WTC11 (cell line): ENCODE measurements around the gene TTC7B. TPM values are rescaled to one million over a fixed set of nuclear protein-coding genes. Genes with fewer than 3 reads are reported as not detected.

Source experiments
- ATAC-seq: fragments of 200-7000 bp; cut with Tn5 transposase; 2 replicates; pipeline ENCODE4 v1.10.0; 2021; ENCODE audit warnings: mild to moderate bottlenecking, moderate library complexity
- CTCF ChIA-PET: fragments of 300-600 bp; sonication (Branson Sonifier 250); formaldehyde crosslinking; loops from one replicate; lab custom pipeline; 2021; ENCODE audit warnings: antibody characterized with exemption; lab: Charles Lee
- POLR2A ChIA-PET: fragments of 350-600 bp; sonication (Branson Sonifier 250); formaldehyde crosslinking; loops from one replicate; lab custom pipeline; 2021; ENCODE audit warnings: antibody characterized with exemption; lab: Charles Lee
- DNase-seq: peaks from one replicate; pipeline ENCODE4 v3.0.0; 2021; ENCODE audit warnings: low spot score
- H3K27ac Mint-ChIP-seq: 2 replicates; pipeline ENCODE4 v1.8.0; 2021; ENCODE audit warnings: mixed read lengths
- H3K27me3 Mint-ChIP-seq: 2 replicates; pipeline ENCODE4 v1.8.0; 2021; ENCODE audit warnings: low read depth, mild to moderate bottlenecking, moderate library complexity, mixed read lengths
- H3K36me3 Mint-ChIP-seq: 2 replicates; pipeline ENCODE4 v1.8.0; 2021; ENCODE audit warnings: mixed read lengths
- H3K4me1 Mint-ChIP-seq: 2 replicates; pipeline ENCODE4 v1.8.0; 2022; ENCODE audit warnings: mixed read lengths
- H3K4me3 Mint-ChIP-seq: 2 replicates; pipeline ENCODE4 v1.8.0; 2021; ENCODE audit warnings: mild to moderate bottlenecking, moderate library complexity, mixed read lengths
- H3K9me3 Mint-ChIP-seq: 2 replicates; pipeline ENCODE4 v1.8.0; 2021; ENCODE audit warnings: mixed read lengths
- ARID4B ChIP-seq: sonication (generic); formaldehyde crosslinking; IDR thresholded peaks from 2 replicates; pipeline ENCODE4 v1.8.0; 2023; ENCODE audit warnings: missing genetic modification reagents, mild to moderate bottlenecking, borderline replicate concordance
- CREM ChIP-seq: sonication (generic); formaldehyde crosslinking; IDR thresholded peaks from 2 replicates; pipeline ENCODE4 v1.8.1; 2022; ENCODE audit warnings: mild to moderate bottlenecking, missing genetic modification reagents, moderate library complexity
- ESRRA ChIP-seq: sonication (generic); formaldehyde crosslinking; IDR thresholded peaks from 2 replicates; pipeline ENCODE4 v1.8.1; 2022; ENCODE audit warnings: mild to moderate bottlenecking, missing genetic modification reagents, borderline replicate concordance
- FOXJ3 ChIP-seq: sonication (generic); formaldehyde crosslinking; IDR thresholded peaks from 2 replicates; pipeline ENCODE4 v1.9.0; 2021; ENCODE audit warnings: missing genetic modification reagents, mild to moderate bottlenecking, borderline replicate concordance
- FOXK1 ChIP-seq: sonication (generic); formaldehyde crosslinking; IDR thresholded peaks from 2 replicates; pipeline ENCODE4 v1.8.0; 2022; ENCODE audit warnings: mild to moderate bottlenecking, moderate library complexity, missing genetic modification reagents
- GTF2I ChIP-seq: fragments of 250-450 bp; sonication (Bioruptor Pico); conservative IDR thresholded peaks from 2 replicates; pipeline ENCODE4 v1.4.0; 2021; ENCODE audit warnings: mild to moderate bottlenecking
- JAZF1 ChIP-seq: fragments of 250-450 bp; sonication (Bioruptor Pico); IDR thresholded peaks from 2 replicates; pipeline ENCODE4 v1.9.0; 2021; ENCODE audit warnings: moderate library complexity, mild to moderate bottlenecking, inconsistent platforms
- MXD4 ChIP-seq: fragments of 250-450 bp; sonication (Bioruptor Pico); IDR thresholded peaks from 2 replicates; pipeline ENCODE4 v1.8.0; 2021; ENCODE audit warnings: mild to moderate bottlenecking, moderate library complexity, borderline replicate concordance
- NR1H2 ChIP-seq: sonication (generic); formaldehyde crosslinking; IDR thresholded peaks from 2 replicates; pipeline ENCODE4 v1.9.0; 2021; ENCODE audit warnings: mild to moderate bottlenecking, moderate library complexity, missing genetic modification reagents
- NR2C2 ChIP-seq: sonication (generic); formaldehyde crosslinking; IDR thresholded peaks from 2 replicates; pipeline ENCODE4 v1.8.0; 2022; ENCODE audit warnings: mild to moderate bottlenecking, missing genetic modification reagents
- RELA ChIP-seq: sonication (generic); formaldehyde crosslinking; IDR thresholded peaks from 2 replicates; pipeline ENCODE4 v1.8.1; 2022; ENCODE audit warnings: missing genetic modification reagents, mild to moderate bottlenecking, borderline replicate concordance
- RORB ChIP-seq: fragments of 250-450 bp; sonication (Bioruptor Pico); IDR thresholded peaks from 2 replicates; pipeline ENCODE4 v1.9.0; 2021; ENCODE audit warnings: mild to moderate bottlenecking
- STAT6 ChIP-seq: sonication (generic); formaldehyde crosslinking; conservative IDR thresholded peaks from 2 replicates; pipeline ENCODE4 v1.8.1; 2023; ENCODE audit warnings: mild to moderate bottlenecking, low read depth, missing genetic modification reagents, moderate library complexity
- TEAD1 ChIP-seq: sonication (generic); formaldehyde crosslinking; IDR thresholded peaks from 2 replicates; pipeline ENCODE4 v1.8.0; 2022; ENCODE audit warnings: mild to moderate bottlenecking, missing genetic modification reagents
- ZNF232 ChIP-seq: sonication (generic); formaldehyde crosslinking; IDR thresholded peaks from 2 replicates; pipeline ENCODE4 v1.8.0; 2022; ENCODE audit warnings: mild to moderate bottlenecking, missing genetic modification reagents
- ZNF423 ChIP-seq: fragments of 250-450 bp; sonication (Bioruptor Pico); IDR thresholded peaks from 2 replicates; pipeline ENCODE4 v2.1.2; 2022; ENCODE audit warnings: mild to moderate bottlenecking, moderate library complexity
- ZNF512 ChIP-seq: sonication (generic); formaldehyde crosslinking; IDR thresholded peaks from 2 replicates; pipeline ENCODE4 v1.8.1; 2022; ENCODE audit warnings: missing genetic modification reagents, borderline replicate concordance
- ZNF532 ChIP-seq: fragments of 250-450 bp; sonication (Bioruptor Pico); IDR thresholded peaks from 2 replicates; pipeline ENCODE4 v1.9.0; 2021; ENCODE audit warnings: mild to moderate bottlenecking, borderline replicate concordance
- total RNA-seq: library from RNA; stranded (reverse); gene quantifications from 3 replicates; pipeline ENCODE4 v1.2.3, GENCODE V29; 2021

The TTC7B gene
- total RNA-seq, 1 experiment from 2014 or later, result 27.6 TPM

GRCh38 chr14:90532826-90533525 lies 283.3 kb downstream of the TTC7B start (continued):
- TF ChIP-seq ARID4B (no peak), STAT6 (CRISPR knock-in tag) (no peak), RELA (CRISPR knock-in tag) (no peak), NR2C2 (no peak), ZNF232 (CRISPR knock-in tag) (no peak), CREM (CRISPR knock-in tag) (no peak), ESRRA (CRISPR knock-in tag) (no peak), RORB (CRISPR knock-in tag) (no peak)

DNA sequence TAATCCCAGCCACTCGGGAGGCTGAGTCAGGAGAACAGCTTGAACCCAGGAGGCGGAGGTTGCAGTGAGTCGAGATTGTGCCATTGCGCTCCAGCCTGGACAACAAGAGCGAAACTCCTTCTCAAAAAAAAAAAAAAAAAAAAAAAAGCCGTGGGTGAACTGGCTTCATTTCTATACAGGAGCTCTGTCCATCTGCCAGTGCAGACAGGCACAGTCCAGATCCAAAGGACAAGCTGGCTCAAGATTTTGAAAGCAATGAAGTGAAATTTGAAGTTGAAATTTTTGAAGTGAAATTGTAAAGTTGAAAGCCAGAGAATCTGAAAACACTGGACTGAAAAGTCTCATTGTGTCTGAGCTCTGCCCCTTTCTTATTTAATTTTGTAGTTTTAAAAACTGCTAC lies 284.7 kb downstream of the TTC7B start:
- CTCF ChIA-PET, result interaction anchor here (0.7 to 1.0 kb wide), 3 partner anchors 12 to 174 kb away, joined by 3 to 4 read pairs (median 3); no protein-coding TSS in a partner anchor
- DNase-seq (no peak), ATAC-seq (no peak)
- Mint-ChIP-seq H3K27ac (no peak overlapping the region), H3K36me3 (peaks cover 10% of the 10 kb centered on the region), H3K27me3 (no peaks in the 10 kb centered on the region; the same call in 1 of the 2 replicates), H3K4me1 (peaks cover 15% of the 10 kb centered on the region), H3K9me3 (peaks cover 15% of the 10 kb centered on the region), H3K4me3 (no peak overlapping the region)
- POLR2A ChIA-PET, result interaction anchor here (0.6 to 0.7 kb wide), 2 partner anchors 35 to 284 kb away, joined by 5 read pairs; no protein-coding TSS in a partner anchor
- TF ChIP-seq NR2C2 (no peak), FOXJ3 (CRISPR knock-in tag) (no peak), MXD4 (CRISPR knock-in tag) (no peak), NR1H2 (CRISPR knock-in tag) (no peak), GTF2I (CRISPR knock-in tag) (no peak), FOXK1 (CRISPR knock-in tag) (no peak), ZNF532 (CRISPR knock-in tag) (no peak), ZNF423 (no peak), JAZF1 (CRISPR knock-in tag) (no peak), TEAD1 (CRISPR knock-in tag) (no peak), ZNF512 (CRISPR knock-in tag) (no peak)
